Stimulated activated CD4-positive, alpha-beta T cell treated with anti-CD3 and anti-CD28 coated beads, TNF-alpha, amount 100 ng/mL, for 48 hours (primary cell): Measurements from ENCODE around the gene LPP.
A peak's percentile ranks its signal among the peaks of the same experiment; 100 is the strongest.

Source experiments
- DNase-seq, 3 donors: peaks; one replicate each; pipeline ENCODE4 v3.0.0-alpha.2; 2020; ENCODE audit warnings: low read depth in 3 of 3

LPP gene

GRCh38 chr3:188170461-188171459 is 16.8 kb downstream of the LPP start:
- peak in 2 of 3 donors; percentile 38 to 64 for DNase-seq

GRCh38 chr3:188171682-188172467 is 17.9 kb downstream of the LPP start:
- DNase-seq = no peak

DNA sequence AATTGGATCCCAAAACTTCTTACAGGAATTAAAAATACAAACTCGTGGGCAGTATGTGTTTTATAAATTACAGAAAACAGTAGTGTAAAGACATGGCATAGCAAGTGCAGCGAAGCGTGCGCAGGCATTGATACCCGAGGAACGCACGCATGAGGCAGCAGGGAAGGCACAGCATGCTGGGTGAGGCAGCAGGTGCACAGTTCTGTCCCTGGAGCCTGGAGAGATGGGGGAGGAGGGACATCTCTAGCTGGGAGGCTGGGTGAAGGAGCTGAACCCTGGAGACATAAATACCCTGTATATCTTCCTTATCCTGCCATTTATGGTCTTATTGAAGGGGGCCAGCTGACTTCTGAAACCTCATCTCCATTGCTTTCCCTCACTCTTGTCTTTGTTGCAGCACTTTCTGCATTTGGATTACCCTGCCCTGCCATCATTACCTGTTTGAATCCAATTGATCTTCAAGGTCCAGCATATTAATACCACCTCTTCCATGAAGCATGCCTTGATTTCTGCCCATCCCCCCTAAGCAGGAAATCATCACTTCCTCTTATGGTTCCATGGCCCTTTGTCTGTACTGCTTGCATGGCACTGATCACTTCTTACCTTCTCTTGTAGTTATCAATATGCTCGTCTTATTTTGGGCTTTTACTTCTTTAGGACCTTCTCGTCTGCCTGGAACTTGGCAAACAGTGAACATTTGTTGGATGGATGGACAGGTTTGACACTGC is 20.5 kb downstream of the LPP start:
- no peak for DNase-seq

GRCh38 chr3:188176476-188176875 is 22.5 kb downstream of the LPP start:
- DNase-seq = no peak

- DNase-seq = no peak
These were observed 22.9 kb downstream of the LPP start for GRCh38 chr3:188176884-188177283.

DNA sequence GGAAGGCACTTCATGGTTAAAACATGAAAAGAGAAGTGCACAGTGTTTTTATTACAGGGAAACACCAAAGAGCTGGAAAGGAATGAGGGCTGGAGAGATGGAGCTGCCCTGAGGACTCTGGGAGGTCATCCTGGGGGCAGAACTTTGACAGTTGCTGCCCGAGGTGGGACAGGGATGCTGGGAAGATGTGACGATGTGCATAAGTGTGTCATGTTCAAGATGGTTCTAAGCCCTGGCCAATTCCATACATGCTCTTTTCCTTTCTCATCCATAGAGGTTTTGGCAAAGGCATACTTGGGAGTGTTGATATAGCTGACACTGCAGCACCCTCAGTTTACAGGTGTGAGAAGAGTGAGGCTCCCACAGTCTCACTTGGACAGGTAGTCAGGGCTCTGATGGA is 23.8 kb downstream of the LPP start:
- no peak for DNase-seq

DNA sequence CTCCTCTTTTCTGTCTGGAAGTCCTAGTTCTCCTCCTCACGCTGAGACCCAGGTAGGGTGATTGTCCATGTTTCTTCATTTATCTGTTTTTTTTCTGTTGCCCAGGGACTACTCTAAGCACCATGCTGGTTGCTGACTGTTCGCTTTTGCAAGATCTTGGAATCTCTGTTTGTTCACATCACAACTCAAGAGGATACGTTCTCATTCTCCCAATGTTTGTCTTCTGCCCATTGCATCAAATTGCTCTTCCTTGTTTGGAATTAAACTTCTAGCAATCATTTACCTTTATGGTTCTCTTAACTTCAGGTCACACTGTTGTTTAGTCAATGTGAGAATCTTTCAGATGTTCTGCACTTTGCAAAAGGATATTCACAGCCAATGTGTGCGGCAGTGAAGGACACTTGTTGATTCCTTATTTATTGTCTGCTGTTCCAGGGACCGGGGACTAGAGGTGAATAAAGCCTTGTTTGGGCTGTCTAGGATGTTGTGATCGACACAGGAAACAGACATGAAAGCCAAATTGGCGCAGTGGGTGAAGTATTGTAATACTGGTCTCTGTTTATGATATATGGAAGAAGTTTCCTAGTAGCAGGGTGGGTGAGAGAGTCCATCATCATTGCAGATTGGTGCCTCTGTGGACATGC is 24.5 kb downstream of the LPP start:
- DNase-seq = no peak

GRCh38 chr3:188179006-188179966 is 25.3 kb downstream of the LPP start:
- DNase-seq = no peak

- no peak for DNase-seq
These were observed 26.2 kb downstream of the LPP start for GRCh38 chr3:188180114-188180513.

- no peak for DNase-seq
These were observed 29.5 kb downstream of the LPP start for GRCh38 chr3:188183452-188183851.

GRCh38 chr3:188184160-188184559 is 30.2 kb downstream of the LPP start:
- no peak for DNase-seq

DNA sequence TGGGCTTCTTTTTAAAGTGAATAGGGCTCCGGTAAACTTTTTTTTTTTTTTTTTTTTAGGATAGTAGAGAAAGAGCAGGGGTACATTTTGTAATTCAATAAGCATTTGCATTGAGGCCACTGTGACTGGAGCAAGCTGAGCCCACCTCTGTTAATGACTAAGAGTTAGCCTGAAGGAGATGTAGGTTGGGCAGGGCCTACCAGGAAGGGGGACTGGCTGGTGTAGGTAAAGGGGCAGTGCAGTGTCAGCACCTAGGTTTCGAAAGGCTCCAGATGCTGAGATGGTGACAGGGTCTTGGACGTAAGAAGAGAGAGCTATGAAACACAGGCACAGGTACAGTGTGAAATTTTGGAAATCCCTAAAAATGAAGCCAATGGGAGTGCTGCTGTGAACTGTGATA is 30.7 kb downstream of the LPP start:
- DNase-seq = no peak

DNA sequence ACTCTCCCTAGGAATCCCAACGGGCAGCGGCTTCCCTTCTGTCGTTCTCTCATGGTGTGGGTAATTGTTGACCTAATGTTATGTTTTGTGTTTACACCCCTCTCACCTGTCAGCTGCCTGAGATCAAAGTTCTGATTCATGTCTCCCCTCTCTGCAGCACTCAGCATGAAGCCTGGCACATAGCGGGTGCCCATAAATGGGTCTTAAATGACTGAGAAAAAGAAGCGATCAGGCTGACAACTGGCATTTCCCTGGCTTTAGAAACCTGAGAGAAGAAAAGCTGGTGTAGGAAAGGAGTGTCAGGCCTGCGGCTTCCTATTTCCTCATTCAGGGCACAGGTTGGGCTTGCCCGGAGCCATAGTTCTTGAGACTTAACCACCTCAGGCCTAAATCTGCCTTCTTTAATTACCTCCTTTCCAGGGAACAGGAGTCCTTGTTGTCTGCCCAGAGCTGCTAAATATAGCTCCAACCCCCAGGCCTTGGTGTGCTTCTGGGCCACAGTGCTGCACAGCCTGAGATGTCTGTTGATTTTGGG is 31.8 kb downstream of the LPP start:
- DNase-seq = no peak

- DNase-seq = no peak
These were observed 33.1 kb downstream of the LPP start for GRCh38 chr3:188187053-188187452.

DNA sequence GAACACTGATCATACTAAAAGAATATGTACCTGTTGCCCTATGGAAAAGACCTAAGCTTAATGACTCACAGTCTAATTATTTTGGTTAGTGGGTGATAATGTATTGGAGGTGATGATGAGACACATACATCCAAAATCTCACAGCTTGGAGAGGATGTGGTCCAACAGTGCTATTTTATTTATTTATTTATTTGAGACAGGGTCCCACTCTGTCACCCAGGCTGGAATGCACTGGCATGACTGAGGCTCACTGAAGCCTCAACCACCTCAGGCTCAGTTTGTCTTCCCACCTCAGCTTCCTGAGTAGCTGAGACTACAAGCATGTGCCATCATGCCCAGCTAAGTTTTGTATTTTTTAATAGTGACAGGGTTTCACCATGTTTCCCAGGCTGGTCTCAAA is 35.0 kb downstream of the LPP start:
- DNase-seq = no peak

DNA sequence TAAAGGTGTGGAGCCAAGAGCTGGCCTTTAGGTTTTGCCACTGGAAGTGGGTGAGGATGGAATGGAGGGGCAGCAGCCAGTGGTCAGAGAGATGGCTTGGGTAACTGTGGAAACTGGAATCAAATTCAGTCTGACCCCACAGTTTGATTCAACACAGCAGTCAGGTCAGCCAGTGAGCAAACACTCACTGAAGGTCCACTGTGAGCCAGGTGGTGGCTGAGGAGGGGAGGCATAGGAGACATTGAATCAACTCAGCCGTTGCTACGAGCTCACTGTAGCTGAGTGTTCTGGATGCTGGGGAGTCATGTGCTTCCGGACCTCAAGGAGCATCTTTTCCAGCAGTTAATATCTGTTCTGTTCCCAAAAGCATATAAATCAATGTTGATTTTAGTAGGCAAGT is 37.5 kb downstream of the LPP start:
- no peak for DNase-seq

DNA sequence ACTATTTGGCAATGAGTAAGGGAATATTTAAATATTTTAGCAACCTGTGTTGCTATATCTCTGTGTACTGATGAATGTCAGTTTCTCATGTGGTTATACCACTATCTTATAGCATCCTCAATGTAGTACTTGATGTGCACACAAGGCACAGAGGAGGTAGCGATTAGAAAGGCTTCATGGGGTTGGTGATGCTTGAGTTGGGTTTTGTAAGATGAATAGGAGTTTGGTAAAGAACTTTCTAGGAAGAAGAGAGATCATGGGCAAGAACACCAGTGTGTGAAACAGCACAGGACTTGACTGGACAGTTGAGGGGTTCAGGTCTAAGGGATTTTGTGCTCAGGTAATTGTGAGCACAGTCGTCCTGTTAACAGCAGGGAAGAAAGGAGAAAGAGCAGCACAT is 38.1 kb downstream of the LPP start:
- DNase-seq = no peak

- no peak for DNase-seq
These were observed 40.4 kb downstream of the LPP start for GRCh38 chr3:188194332-188194731.

GRCh38 chr3:188196232-188196990 is 42.5 kb downstream of the LPP start:
- DNase-seq = no peak
